ENCODE measurements around the gene PNKD.

- TF ChIP-seq CTCF (IDR thresholded peaks at IDR 0.05 in 2 of 3, conservative IDR thresholded peaks at IDR 0.05 in 1 of 3; ENCODE audit: borderline replicate concordance in 1 of 3, insufficient read depth in 1 of 3, low read depth in 2 of 3, low read length in 2 of 3) (no peak), POLR2A (IDR thresholded peaks at IDR 0.05; ENCODE audit: borderline replicate concordance, extremely low read depth, insufficient read depth, insufficient read length) (no peak), EZH2 (IDR thresholded peaks at IDR 0.05) (no peak), EZH2phosphoT487 (IDR thresholded peaks at IDR 0.05; ENCODE audit: borderline replicate concordance) (no peak), POLR2AphosphoS5 (IDR thresholded peaks at IDR 0.05; ENCODE audit: low read depth, low read length) (no peak), TCF7L2 (IDR thresholded peaks at IDR 0.05; ENCODE audit: borderline replicate concordance, extremely low read depth, insufficient read depth, insufficient read length) (no peak), SIN3A (IDR thresholded peaks at IDR 0.05; ENCODE audit: low read depth) (no peak), YY1 (IDR thresholded peaks at IDR 0.05; ENCODE audit: extremely low read depth, insufficient replicate concordance, low read depth, low read length) (no peak), JUND (IDR thresholded peaks at IDR 0.05) (no peak), EGR1 (IDR thresholded peaks at IDR 0.05; ENCODE audit: low read depth) (no peak)
Measured at GRCh38 chr2:218270721-218271486, 585 bp downstream of the PNKD start.
